Left lung (tissue), 10 donors: ENCODE data around the gene CDC14B. TPM values are rescaled to one million over a fixed set of nuclear protein-coding genes. Genes with fewer than 3 reads are reported as not detected.

Experiments
- ATAC-seq: fragments of 200-7000 bp; cut with Tn5 transposase; one replicate; pipeline ENCODE4 v1.9.1; 2020; ENCODE audit warnings: moderate library complexity
- DNase-seq, 4 donors: peaks; one replicate each; pipeline ENCODE4 v3.0.0-alpha.2; 2013 to 2020
- H3K27ac ChIP-seq, 2 donors: fragments of 200-600 bp; sonication (generic) in 1 of 2; one replicate each; pipeline versions ENCODE4 v1.5.0 to v1.8.0; 2020 to 2021
- H3K27me3 ChIP-seq, 2 donors: fragments of 200-600 bp; sonication (generic) in 1 of 2; one replicate each; pipeline versions ENCODE4 v1.5.0 to v1.8.0; 2020 to 2021
- H3K36me3 ChIP-seq, 2 donors: fragments of 200-600 bp; sonication (generic) in 1 of 2; one replicate each; pipeline versions ENCODE4 v1.5.0 to v1.8.0; 2020 to 2021
- H3K4me1 ChIP-seq, 2 donors: fragments of 200-600 bp; one replicate each; pipeline ENCODE4 v1.8.0; 2021
- H3K4me3 ChIP-seq, 2 donors: fragments of 200-600 bp; sonication (generic) in 1 of 2; one replicate each; pipeline versions ENCODE4 v1.5.0 to v1.8.0; 2020 to 2021; ENCODE audit warnings: mild to moderate bottlenecking in 1 of 2
- H3K9me3 ChIP-seq, 2 donors: fragments of 200-600 bp; sonication (generic) in 1 of 2; one replicate each; pipeline versions ENCODE4 v1.5.0 to v1.8.0; 2020 to 2021
- CTCF ChIP-seq, 2 donors: fragments of 200-600 bp; sonication (generic) in 1 of 2; IDR thresholded peaks; one replicate each; pipeline versions ENCODE4 v1.5.0 to v1.8.0; 2021; ENCODE audit warnings: antibody characterized with exemption in 2 of 2
- intact Hi-C, 2 donors: fragments of 100-400 bp; cut with DNase I; formaldehyde crosslinking; loops; one replicate each; pipeline versions ENCODE4 v1.11.2 to v1.14.2; 2022
- polyA plus RNA-seq, 6 donors: library from polyadenylated mRNA; unstranded; fragments of 120-200 nt; gene quantifications; one replicate each; pipeline ENCODE4 v1.2.1, GENCODE V29; 2013; ENCODE audit not compliant: insufficient read length in 6 of 6
- total RNA-seq, 2 donors: library from RNA; stranded (reverse); fragmentation: NEBNext Ultra II Directional; extraction: Animal tissue kit (Norgen Biotek cat#: 25700); gene quantifications; one replicate each; pipeline ENCODE4 v1.2.1, GENCODE V29; 2021
- donor health status: DM: no; HTN: yes; CAD: no.
- donor health status: DM: no; HTN: no; CAD: no.

The CDC14B gene
- total and polyA plus RNA-seq, 8 donors: 10.5 to 20.3 (median 17.9) TPM

GRCh38 chr9:96612966-96613589, 6.6 kb downstream of the CDC14B start:
- DNase-seq: no peak
- H3K4me3 ChIP-seq: no peak overlapping the region
- no peak overlapping the region for H3K27ac ChIP-seq
- TF ChIP-seq CTCF (IDR thresholded peaks at IDR 0.05): no peak
- peaks cover 0 to 49% of the 10 kb centered on the region in 2 donors for H3K27me3 ChIP-seq
- no peaks in the 10 kb centered on the region for H3K4me1 ChIP-seq
- H3K36me3 ChIP-seq: no peaks in the 10 kb centered on the region
- ATAC-seq: no peak
- intact Hi-C loops: no loop called here
- H3K9me3 ChIP-seq: no peaks in the 10 kb centered on the region

DNA sequence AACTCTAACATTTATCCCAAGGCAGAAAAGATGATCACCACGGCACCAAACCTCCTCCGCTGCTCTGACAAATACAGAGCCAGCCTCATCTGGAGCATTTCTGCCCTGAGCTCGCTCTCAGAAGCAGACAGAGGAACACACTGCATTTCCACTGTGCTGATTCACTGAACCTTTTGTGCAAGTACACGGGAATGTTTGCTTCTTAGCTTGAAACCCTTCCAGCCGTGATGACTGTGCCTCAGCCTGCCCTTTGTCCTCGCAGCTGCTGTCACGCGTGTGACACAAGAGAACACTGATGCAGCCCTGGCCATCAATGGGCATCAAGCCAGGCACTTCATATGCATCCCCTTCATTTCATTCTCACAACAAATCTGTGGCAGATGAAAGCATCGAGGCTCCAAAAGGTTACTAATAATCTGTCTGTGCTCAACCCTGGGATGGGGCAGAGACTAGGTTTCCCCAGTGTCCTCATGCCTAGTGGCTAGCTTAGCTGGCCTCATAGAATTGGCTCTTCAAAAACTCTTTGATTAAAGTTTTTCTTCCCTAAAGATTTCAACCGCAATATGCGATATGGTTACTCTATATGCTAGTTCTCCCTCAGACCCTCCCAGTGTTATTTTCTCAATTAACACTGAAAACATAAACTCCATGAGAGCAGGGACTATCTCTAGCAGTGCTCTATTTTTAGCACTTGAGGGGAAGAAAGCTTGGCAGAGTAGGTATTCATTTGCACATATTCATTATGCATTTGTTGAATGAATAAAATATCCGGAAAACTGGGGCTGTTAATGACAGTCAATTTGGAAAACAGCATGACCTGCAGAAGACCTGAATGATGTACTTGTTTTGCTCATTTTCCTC, 7.3 kb downstream of the CDC14B start:
- H3K27me3 ChIP-seq: peaks cover 0 to 42% of the 10 kb centered on the region in 2 donors
- H3K9me3 ChIP-seq: no peaks in the 10 kb centered on the region
- H3K4me1 ChIP-seq: no peaks in the 10 kb centered on the region
- H3K36me3 ChIP-seq: no peaks in the 10 kb centered on the region
- no peak overlapping the region for H3K4me3 ChIP-seq
- TF ChIP-seq CTCF (IDR thresholded peaks at IDR 0.05): no peak
- H3K27ac ChIP-seq: no peak overlapping the region
- DNase-seq (peak in 1 of 4 donors; percentile 20), ATAC-seq (peak; percentile 64)
- intact Hi-C loops: no loop called here

- no peak for TF ChIP-seq CTCF (IDR thresholded peaks at IDR 0.05)
- intact Hi-C loops: no loop called here
- no peaks in the 10 kb centered on the region for H3K4me1 ChIP-seq
- H3K27ac ChIP-seq: no peak overlapping the region
- H3K9me3 ChIP-seq: no peaks in the 10 kb centered on the region
- no peak for ATAC-seq
- H3K36me3 ChIP-seq: no peaks in the 10 kb centered on the region
- no peak overlapping the region for H3K4me3 ChIP-seq
- peaks cover 0 to 36% of the 10 kb centered on the region in 2 donors for H3K27me3 ChIP-seq
- no peak for DNase-seq
Observed at GRCh38 chr9:96611302-96611701, 8.3 kb downstream of the CDC14B start.

DNA sequence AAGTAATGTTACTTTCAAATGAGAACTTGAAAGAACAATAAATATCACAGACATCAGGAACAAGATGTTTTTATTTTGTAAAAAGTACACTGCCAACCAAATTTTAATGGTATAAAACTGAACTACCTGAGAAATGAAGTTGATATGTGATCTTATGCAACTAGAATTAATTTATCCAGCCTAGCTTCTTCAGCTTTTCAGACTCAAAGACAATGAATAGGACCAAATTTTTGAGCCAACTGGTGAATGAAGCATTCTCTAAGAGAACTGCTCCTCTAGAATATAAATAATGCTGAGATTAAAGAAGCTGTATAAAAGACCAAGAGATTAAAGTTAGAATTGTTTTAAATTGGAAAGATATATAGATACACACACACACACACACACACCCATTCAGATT, 9.9 kb downstream of the CDC14B start:
- Histone ChIP-seq H3K36me3 (no peaks in the 10 kb centered on the region), H3K9me3 (no peaks in the 10 kb centered on the region), H3K27ac (no peak overlapping the region), H3K4me3 (no peak overlapping the region), H3K27me3 (peaks cover 0 to 30% of the 10 kb centered on the region in 2 donors), H3K4me1 (no peaks in the 10 kb centered on the region)
- intact Hi-C loops: no loop called here
- ATAC-seq: no peak
- no peak for DNase-seq
- TF ChIP-seq CTCF (IDR thresholded peaks at IDR 0.05): no peak

GRCh38 chr9:96607971-96608370, 11.7 kb downstream of the CDC14B start:
- H3K27me3 ChIP-seq: peaks cover 0 to 21% of the 10 kb centered on the region in 2 donors
- H3K9me3 ChIP-seq: no peaks in the 10 kb centered on the region
- TF ChIP-seq CTCF (IDR thresholded peaks at IDR 0.05): no peak
- H3K4me1 ChIP-seq: peaks cover 0 to 4% of the 10 kb centered on the region in 2 donors
- intact Hi-C loops: no loop called here
- H3K36me3 ChIP-seq: no peaks in the 10 kb centered on the region
- no peak overlapping the region for H3K27ac ChIP-seq
- DNase-seq (no peak), ATAC-seq (no peak)
- no peak overlapping the region for H3K4me3 ChIP-seq
